Loucy (cell line): ENCODE measurements around the gene LIMS1.
"Not testable (repeated sequence)": the region's sequence is repeated elsewhere in the genome, so short reads cannot be mapped to it uniquely, and the experiment has no call there.

Experiments
- H2AFZ ChIP-seq: fragments of 200-600 bp; sonication (generic); 2 replicates; pipeline ENCODE4 v1.6.0; 2016; ENCODE audit warnings: antibody characterized with exemption, mild to moderate bottlenecking, low read length, moderate library complexity
- H3F3A ChIP-seq: fragments of 200-600 bp; 2 replicates; pipeline ENCODE4 v1.6.0; 2016; ENCODE audit warnings: antibody characterized with exemption, low read depth, mild to moderate bottlenecking
- H3K27me3 ChIP-seq: fragments of 200-600 bp; sonication (generic); 2 replicates; pipeline ENCODE4 v1.6.1; 2014; ENCODE audit warnings: low read length, mild to moderate bottlenecking; ENCODE audit not compliant: insufficient read depth, poor library complexity, severe bottlenecking
- H3K36me3 ChIP-seq: fragments of 200-600 bp; sonication (generic); 2 replicates; pipeline ENCODE4 v1.6.1; 2016; ENCODE audit warnings: low read length; ENCODE audit not compliant: insufficient read depth
- H3K4me1 ChIP-seq: fragments of 200-600 bp; sonication (generic); 2 replicates; pipeline ENCODE4 v1.5.1; 2014; ENCODE audit warnings: low read length, mild to moderate bottlenecking; ENCODE audit not compliant: insufficient read depth, poor library complexity, severe bottlenecking
- H3K4me2 ChIP-seq: fragments of 200-600 bp; sonication (generic); 2 replicates; pipeline ENCODE4 v1.6.0; 2014; ENCODE audit warnings: antibody characterized with exemption, low read length, low read depth, mild to moderate bottlenecking; ENCODE audit not compliant: poor library complexity, severe bottlenecking
- H3K4me3 ChIP-seq: fragments of 200-600 bp; sonication (generic); 2 replicates; pipeline ENCODE4 v1.5.1; 2014; ENCODE audit warnings: low read length, mild to moderate bottlenecking, mixed read lengths; ENCODE audit not compliant: poor library complexity, severe bottlenecking
- H3K79me2 ChIP-seq: fragments of 200-600 bp; sonication (generic); 2 replicates; pipeline ENCODE4 v1.6.1; 2014; ENCODE audit warnings: low read length; ENCODE audit not compliant: insufficient read depth
- H3K9ac ChIP-seq: fragments of 200-600 bp; sonication (generic); 2 replicates; pipeline ENCODE4 v1.6.0; 2014; ENCODE audit warnings: mild to moderate bottlenecking, low read depth, low read length, moderate library complexity; ENCODE audit not compliant: poor library complexity, severe bottlenecking
- H3K9me2 ChIP-seq: fragments of 200-600 bp; sonication (generic); replicated peaks from 2 replicates; pipeline ENCODE4 v1.6.1; 2016; ENCODE audit warnings: low read depth, low read length, mixed read lengths
- H3K9me3 ChIP-seq: fragments of 200-600 bp; sonication (generic); 2 replicates; pipeline ENCODE4 v1.6.1; 2014; ENCODE audit warnings: mild to moderate bottlenecking, antibody characterized with exemption, low read length, low read depth; ENCODE audit not compliant: insufficient read depth
- H4K20me1 ChIP-seq: fragments of 200-600 bp; sonication (generic); 2 replicates; pipeline ENCODE4 v1.6.0; 2014; ENCODE audit warnings: antibody characterized with exemption, low read length, mild to moderate bottlenecking; ENCODE audit not compliant: insufficient read depth, poor library complexity, severe bottlenecking
- EZH2phosphoT487 ChIP-seq: fragments of 200-600 bp; IDR thresholded peaks from 2 replicates; pipeline ENCODE4 v1.6.1; 2018; ENCODE audit warnings: antibody characterized with exemption, mild to moderate bottlenecking, moderate library complexity, borderline replicate concordance
- TF ChIP-seq, protein P1 (sequence below): fragments of 200-600 bp; sonication (generic); conservative IDR thresholded peaks from 2 replicates; pipeline ENCODE4 v1.5.1; 2014; ENCODE audit warnings: mild to moderate bottlenecking, antibody characterized with exemption, low read length

LIMS1 gene

DNA sequence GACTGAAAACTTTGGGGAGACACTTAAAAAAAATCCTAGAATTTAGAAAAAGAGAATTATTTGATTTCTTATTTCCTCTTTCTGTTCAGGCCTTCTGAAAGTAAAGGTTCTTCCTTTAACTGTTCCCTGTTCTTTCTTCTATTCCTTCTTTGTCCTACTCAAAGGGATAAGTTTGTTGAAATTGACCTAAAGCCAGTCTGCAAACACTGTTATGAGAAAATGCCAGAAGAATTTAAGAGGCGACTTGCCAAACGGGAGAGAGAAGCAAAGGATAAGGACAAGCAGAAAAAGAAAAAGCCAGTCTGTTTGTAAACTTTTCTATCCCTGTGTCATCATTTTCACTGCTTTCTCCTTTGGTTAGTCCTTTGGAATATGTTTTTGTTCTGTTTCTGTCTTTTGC is 146.5 kb downstream of the LIMS1 start:
- H3K4me3 ChIP-seq, H3K9ac ChIP-seq, H4K20me1 ChIP-seq, H3K79me2 ChIP-seq, H3K9me3 ChIP-seq, H3K4me2 ChIP-seq, H2AFZ ChIP-seq, H3K27me3 ChIP-seq, H3K9me2 ChIP-seq: not testable (repeated sequence)
- Histone ChIP-seq H3K36me3 (peaks cover 59% of the 10 kb centered on the region; the same call in 1 of the 2 replicates), H3F3A (peaks cover 15% of the 10 kb centered on the region), H3K4me1 (peaks cover 31% of the 10 kb centered on the region)

DNA sequence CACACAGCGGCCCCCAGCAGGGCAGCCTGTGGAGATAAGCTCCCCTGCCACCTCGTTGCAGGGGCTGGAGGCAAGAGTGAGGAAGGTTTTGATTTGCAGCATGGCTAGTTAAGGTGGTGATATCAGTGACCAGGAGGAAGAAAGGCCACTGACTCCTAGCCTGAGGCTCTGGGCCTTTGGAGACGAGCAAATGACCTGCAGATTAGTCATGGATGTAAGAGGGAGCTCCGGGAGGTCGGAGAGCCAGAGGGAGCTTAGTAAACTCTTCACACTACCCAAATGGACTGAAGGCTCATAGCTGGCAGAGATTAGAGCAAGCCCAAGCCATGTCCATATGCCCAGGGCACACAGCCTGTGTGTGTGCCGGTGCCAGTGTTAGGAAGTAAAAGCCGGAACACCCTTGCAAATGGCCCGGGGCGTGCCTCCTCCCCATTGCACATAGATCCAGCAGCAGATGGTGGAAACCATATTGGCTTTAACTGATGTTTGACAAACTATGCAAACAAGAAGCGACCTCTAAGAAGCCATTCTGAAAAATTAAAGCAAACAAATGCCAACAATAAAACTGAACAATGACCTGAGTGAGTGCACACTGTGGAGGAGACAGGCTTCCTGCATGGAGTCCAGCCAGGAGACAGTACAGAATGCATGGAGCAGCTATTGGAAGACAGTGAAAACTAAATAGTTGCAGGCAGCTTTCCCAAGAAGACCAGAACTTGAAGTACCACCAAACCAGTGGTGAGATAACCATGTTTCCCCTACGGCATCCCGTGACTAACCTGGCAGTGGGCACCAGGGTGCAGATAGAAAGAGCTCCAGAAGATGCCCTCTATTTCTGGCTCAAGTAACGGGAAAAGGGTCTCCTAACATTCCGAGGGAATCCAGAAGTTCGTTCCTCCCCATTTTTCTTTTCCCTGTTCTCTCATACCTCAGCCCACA is 154.8 kb downstream of the LIMS1 start:
- H3K36me3 ChIP-seq = peaks cover 19% of the 10 kb centered on the region; the same call in 1 of the 2 replicates
- not testable (repeated sequence) for H3K27me3 ChIP-seq, H2AFZ ChIP-seq, H4K20me1 ChIP-seq, H3F3A ChIP-seq, H3K79me2 ChIP-seq, H3K9me3 ChIP-seq, H3K4me1 ChIP-seq, H3K9ac ChIP-seq, H3K4me3 ChIP-seq, H3K4me2 ChIP-seq, H3K9me2 ChIP-seq

DNA sequence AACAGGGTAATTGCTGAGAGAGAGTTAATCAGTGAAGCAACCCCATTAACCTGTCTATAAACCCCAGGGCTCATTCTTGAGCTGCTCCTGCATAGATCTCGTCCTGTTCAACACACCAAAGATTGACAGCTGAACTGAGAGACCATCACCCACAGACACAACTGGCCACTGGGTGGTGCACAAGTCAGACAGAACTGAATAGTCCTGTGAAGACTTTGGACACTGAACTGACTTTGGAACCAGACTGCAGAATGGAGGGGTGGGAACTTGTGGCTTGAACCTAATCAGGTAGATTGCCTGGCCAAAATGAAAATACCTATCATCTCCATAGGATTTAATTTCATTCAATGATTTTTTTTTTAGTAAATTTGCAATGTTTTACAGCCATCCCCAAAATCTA is 155.7 kb downstream of the LIMS1 start:
- not testable (repeated sequence) for H3K9ac ChIP-seq, H3K4me3 ChIP-seq, H3K79me2 ChIP-seq

DNA sequence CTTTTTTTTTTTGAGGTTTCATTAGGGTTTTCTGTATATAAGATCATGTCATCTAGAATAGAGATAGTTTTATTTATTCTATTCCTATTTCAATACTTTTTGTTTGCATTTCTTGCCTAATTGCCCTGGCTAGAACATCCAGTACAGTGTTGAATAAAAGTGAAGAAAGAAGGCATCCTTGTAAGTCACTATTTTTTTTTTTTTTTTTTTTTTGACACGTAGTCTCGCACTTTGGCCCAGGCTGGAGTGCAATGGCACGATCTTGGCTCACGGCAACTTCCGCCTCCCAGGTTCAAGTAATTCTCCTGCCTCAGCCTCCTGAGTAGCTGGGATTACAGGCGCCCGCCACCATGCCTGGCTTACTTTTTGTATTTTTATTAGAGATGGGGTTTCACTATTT is 157.2 kb downstream of the LIMS1 start:
- no peaks in the 10 kb centered on the region for H3K9me3 ChIP-seq
- H3K36me3 ChIP-seq = no peaks in the 10 kb centered on the region
- TF ChIP-seq, protein P1, sequence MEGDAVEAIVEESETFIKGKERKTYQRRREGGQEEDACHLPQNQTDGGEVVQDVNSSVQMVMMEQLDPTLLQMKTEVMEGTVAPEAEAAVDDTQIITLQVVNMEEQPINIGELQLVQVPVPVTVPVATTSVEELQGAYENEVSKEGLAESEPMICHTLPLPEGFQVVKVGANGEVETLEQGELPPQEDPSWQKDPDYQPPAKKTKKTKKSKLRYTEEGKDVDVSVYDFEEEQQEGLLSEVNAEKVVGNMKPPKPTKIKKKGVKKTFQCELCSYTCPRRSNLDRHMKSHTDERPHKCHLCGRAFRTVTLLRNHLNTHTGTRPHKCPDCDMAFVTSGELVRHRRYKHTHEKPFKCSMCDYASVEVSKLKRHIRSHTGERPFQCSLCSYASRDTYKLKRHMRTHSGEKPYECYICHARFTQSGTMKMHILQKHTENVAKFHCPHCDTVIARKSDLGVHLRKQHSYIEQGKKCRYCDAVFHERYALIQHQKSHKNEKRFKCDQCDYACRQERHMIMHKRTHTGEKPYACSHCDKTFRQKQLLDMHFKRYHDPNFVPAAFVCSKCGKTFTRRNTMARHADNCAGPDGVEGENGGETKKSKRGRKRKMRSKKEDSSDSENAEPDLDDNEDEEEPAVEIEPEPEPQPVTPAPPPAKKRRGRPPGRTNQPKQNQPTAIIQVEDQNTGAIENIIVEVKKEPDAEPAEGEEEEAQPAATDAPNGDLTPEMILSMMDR = no peak
- no peak for TF ChIP-seq EZH2phosphoT487
- H3K4me2 ChIP-seq = no peak overlapping the region
- no peaks in the 10 kb centered on the region for H3K9me2 ChIP-seq
- H3F3A ChIP-seq = no peaks in the 10 kb centered on the region
- H3K79me2 ChIP-seq = no peaks in the 10 kb centered on the region
- no peaks in the 10 kb centered on the region for H3K27me3 ChIP-seq
- no peaks in the 10 kb centered on the region for H4K20me1 ChIP-seq
- no peak overlapping the region for H3K9ac ChIP-seq
- no peak overlapping the region for H3K4me3 ChIP-seq
- H3K4me1 ChIP-seq = no peaks in the 10 kb centered on the region
- no peak overlapping the region for H2AFZ ChIP-seq

More for the DNA sequence above, 155.7 kb downstream of the LIMS1 start:
- not testable (repeated sequence) for H3K4me1 ChIP-seq, H3K9me3 ChIP-seq, H4K20me1 ChIP-seq, H3K27me3 ChIP-seq, H3K9me2 ChIP-seq, H3K4me2 ChIP-seq, H3F3A ChIP-seq, H2AFZ ChIP-seq
- peaks cover 10% of the 10 kb centered on the region; the same call in 1 of the 2 replicates for H3K36me3 ChIP-seq
